ENCODE measurements around the gene KCNH6.

The KCNH6 gene

DNA sequence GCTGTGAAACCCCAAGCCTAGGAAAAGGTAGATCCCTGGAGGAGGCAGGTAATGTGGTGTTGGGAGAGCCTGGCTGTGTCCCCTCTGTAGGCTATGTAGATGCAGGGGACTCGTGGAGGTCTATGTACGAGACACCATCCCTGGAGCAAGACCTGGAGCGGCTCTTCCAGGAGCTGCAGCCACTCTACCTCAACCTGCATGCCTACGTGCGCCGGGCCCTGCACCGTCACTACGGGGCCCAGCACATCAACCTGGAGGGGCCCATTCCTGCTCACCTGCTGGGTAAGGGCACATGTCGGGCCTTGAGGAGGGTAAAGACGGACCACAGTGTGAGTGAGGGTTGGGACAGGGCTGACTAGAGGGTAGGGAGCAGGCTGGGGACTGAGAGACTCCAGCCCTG, 34.3 kb upstream of the KCNH6 start:
- no peak for DNase-seq (ENCODE audit: low spot score)

DNA sequence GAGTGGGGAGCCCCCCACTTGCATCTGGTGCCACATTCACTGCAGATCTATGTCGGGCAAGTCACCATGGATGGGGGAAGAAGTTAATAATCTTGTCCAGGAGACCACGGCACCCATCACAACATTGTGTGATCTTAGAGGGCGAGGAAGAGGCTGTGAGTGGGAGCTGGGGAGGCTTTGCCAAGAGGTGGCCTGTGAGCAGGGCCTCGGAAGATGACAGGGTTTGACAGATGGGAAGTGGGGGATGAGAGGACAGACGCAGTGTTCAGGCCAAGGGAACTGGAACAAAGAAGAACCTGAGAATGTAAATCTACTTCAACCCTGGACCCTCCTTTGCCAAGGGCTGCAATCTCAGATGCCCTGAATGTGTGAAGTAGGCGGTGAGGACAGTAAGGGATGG, 33.9 kb upstream of the KCNH6 start:
- no peak for DNase-seq (ENCODE audit: low spot score)

DNA sequence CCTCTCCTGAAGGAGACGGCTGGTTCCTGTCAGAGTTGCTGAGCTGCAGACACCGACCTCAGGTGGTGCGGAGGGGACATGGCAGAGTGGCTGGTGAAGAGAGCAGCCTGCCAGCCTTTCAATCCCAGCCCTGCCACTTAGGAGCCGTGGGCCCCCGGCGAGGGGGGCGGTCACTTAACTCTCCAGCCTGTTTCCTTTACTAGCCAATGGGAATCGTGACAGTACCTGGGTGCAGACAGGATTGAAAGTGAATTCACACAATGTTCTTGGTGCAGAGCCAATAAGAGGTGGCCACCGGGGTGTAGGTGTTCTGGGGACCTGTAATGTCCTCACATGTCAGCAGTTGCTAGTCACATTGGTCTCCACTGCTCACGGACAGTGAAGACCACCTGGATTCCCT, 32.8 kb upstream of the KCNH6 start:
- DNase-seq (ENCODE audit: low spot score) = no peak

DNA sequence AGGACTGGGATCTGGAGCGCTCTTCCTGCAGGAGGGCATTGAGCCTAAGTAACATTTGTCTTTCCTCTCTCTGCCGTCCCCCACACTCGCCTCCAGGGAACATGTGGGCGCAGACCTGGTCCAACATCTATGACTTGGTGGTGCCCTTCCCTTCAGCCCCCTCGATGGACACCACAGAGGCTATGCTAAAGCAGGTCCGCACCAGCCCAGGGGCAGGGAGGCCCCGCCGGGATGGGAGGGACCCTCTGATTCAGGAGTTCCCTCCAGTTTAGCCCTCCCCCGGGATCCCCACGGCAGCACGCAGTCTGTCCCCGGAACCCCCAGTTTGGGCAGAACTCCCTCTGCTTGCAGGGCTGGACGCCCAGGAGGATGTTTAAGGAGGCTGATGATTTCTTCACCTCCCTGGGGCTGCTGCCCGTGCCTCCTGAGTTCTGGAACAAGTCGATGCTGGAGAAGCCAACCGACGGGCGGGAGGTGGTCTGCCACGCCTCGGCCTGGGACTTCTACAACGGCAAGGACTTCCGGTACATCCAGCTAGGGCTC, 32.2 kb upstream of the KCNH6 start:
- DNase-seq (ENCODE audit: low spot score) = no peak

DNA sequence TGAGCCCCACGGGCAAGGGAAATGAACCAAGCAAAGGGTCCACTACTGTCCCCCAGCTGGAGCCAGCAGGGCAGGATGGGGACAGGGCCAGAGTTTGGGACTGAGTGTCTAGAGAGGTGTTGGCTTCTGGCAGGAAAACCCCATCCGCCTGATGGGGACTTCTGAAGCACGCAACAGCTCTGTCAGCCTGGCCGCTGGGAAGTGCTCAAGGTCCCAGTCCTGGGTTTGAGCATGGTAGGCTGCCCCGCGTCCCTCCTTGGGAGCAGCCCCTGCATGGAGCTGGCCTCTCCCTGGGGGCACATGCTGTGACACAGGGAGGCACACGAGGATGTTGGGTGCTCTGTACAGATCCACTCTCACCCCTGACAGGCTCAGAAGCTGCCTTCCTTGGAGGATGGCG, 31.7 kb upstream of the KCNH6 start:
- no peak for DNase-seq (ENCODE audit: low spot score)

DNA sequence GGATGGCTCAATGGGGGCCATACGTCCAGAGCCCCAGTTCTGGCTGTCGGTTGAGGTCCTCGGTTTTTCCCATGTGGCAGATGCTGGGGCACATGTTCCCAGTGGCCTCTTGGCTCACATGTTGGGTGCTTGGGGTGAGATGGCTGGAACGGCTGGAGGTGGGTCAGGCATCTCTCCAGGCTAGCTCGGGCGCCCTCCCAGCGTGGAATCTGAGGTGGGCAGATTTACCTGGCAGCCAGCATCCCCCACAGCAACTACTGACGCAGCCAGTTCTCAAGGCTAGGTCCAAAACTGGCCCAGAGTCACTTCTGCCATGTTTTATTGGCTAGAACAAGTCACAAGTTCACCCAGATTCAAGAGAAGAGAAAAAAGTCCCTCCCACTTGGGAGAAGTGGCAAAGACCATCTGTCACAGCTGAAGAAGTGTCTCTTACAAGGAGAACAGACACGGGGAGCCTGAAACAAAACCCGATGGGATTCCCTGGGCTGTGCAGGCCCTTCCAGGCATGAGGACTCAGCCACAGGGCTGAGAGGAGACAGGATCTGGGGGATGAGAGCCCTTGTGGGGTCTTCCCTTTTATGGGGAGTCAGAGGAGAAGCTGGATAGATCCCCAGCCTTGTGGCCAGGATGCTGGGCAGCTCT, 31.1 kb upstream of the KCNH6 start:
- no peak for DNase-seq (ENCODE audit: low spot score)

DNA sequence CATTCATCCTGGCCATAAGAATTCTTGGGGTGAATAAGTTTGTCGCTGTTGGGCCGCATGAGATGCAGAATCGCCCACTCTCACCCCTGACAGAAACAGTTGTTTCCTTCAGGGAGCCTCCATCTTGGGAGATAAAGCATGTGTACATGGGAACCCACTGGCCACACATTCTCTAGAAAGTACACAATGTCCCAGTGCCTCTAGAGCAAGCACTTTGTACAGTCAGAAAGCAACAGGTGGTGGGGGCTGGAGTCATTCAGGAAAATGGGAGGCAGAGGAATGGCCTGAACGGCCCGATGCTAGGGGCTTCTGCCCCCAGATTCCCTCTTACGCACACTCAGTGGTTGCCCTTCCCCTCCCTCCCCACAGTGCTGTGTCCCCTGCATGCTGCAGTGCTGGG, 30.2 kb upstream of the KCNH6 start:
- DNase-seq (ENCODE audit: low spot score) = no peak

DNA sequence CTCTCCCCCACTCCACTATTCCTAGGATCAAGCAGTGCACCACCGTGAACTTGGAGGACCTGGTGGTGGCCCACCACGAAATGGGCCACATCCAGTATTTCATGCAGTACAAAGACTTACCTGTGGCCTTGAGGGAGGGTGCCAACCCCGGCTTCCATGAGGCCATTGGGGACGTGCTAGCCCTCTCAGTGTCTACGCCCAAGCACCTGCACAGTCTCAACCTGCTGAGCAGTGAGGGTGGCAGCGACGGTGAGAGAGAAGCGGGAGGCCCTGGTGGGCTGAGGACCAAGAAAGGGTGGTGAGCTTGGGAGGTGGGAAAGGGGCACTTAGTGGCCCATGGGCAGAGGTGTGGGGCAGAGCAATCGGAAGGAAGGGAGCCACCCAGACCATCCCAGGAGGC, 29.7 kb upstream of the KCNH6 start:
- DNase-seq (ENCODE audit: low spot score) = no peak

DNA sequence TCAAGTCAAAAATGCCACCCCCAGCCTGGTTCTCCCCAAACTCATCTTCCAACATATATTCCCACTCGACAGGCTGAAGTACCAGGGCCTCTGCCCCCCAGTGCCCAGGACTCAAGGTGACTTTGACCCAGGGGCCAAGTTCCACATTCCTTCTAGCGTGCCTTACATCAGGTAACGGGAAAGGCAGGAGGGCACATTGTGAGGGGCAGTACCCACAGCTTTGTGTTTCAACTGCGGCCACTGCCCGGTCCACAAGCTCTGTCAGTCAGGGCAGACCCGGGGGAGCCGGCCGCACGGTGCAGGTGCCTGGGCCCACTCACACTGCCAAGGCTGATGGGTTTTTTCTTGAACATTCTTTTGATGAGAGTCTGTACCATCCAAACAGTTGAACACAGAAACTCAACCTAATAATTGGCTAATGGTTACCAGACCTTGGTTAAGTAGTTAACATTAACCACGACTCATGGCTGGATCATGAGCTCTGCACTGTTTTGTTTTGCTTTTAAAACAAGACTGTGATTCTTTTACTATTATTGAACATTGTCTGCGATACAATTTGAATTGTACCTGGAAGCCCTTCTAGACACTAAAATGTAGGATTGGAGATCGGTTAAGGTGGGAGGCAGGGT, 28.7 kb upstream of the KCNH6 start:
- DNase-seq (ENCODE audit: low spot score) = no peak

DNA sequence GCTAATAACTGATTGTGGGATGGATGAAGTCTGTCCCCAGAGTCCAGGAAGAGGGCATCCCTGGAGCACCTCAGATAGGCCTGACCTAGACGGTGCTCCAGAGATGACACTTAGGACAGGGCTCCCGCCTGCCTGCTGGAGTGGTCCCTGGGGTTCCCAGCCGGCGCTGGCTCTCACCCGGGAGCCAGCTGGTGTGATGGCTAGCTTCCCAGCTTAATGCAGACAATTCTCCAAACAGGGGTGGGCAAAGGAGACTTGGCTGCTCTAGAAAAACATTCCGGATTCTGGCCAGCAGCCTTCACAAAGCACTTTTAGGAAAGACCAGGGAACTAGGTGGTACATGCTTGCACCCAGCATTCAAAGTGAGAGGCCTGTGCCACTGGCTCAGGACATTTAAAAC, 27.7 kb upstream of the KCNH6 start:
- DNase-seq (ENCODE audit: low spot score) = no peak

DNA sequence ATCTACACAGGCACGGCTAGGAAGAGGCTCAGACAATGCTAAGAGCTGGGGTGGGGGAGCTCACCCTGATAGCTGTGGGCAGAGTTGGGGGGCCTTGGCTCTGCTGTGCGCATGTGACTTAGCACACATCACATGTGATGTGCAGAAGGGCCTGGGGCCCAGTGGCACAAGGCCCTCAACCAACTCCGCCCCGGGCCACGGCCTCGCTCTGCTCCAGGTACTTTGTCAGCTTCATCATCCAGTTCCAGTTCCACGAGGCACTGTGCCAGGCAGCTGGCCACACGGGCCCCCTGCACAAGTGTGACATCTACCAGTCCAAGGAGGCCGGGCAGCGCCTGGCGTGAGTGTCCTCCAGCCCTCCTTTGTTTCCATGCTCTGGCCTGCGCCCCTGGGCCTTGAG, 27.0 kb upstream of the KCNH6 start:
- DNase-seq (ENCODE audit: low spot score) = no peak

DNA sequence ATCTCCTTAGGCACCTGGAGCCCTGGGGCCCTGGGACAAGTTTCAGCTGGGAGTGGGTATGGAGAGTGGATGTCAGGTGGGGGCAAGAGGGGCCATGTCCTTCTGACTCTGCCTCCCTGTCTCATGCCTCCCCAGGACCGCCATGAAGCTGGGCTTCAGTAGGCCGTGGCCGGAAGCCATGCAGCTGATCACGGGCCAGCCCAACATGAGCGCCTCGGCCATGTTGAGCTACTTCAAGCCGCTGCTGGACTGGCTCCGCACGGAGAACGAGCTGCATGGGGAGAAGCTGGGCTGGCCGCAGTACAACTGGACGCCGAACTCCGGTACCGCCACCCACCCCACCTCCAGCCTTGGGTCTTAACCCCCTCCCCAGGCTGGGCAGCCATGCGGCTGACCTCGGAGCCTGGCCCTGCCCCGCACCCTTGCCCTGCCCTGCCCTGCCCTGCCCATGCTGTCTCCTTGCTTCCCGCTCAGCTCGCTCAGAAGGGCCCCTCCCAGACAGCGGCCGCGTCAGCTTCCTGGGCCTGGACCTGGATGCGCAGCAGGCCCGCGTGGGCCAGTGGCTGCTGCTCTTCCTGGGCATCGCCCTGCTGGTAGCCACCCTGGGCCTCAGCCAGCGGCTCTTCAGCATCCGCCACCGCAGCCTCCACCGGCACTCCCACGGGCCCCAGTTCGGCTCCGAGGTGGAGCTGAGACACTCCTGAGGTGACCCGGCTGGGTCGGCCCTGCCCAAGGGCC, 26.3 kb upstream of the KCNH6 start:
- no peak for DNase-seq (ENCODE audit: low spot score)

DNA sequence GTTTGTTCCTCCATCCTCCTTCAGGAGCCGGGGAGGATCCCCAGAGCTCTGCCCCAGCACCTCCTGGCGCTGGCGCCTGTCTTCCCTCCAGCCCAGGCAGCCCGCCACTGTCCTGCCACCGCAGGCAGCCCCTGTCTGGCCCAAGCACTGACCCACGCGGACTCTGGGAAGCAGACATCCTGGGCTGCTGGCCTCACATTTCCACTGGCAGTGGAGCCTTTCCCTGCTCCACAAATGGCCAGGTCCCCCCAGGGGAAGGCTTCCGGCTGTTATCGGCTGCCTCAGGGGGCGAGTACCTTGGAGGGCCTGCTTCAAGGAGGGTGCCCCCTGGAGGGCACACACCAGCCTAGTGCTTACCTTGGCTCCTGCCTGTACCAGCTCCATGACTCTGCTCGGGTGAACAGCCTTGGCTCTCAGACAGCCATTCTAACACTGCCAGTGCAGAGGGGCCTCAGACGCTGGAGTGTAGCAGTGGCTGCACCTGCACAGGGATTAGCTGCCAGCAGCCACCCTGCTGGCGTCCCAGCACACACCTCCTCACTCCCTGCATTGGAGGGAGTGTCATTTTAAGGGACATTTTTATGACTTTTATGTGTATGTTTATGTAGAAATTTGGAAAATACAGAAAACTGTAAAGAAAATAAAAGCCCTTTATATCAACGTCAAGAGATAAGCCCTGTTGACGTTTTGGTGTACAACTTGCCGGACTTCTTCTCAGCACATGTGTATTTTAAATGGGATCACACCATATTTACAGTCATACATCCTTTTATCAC, 25.3 kb upstream of the KCNH6 start:
- no peak for DNase-seq (ENCODE audit: low spot score)

DNA sequence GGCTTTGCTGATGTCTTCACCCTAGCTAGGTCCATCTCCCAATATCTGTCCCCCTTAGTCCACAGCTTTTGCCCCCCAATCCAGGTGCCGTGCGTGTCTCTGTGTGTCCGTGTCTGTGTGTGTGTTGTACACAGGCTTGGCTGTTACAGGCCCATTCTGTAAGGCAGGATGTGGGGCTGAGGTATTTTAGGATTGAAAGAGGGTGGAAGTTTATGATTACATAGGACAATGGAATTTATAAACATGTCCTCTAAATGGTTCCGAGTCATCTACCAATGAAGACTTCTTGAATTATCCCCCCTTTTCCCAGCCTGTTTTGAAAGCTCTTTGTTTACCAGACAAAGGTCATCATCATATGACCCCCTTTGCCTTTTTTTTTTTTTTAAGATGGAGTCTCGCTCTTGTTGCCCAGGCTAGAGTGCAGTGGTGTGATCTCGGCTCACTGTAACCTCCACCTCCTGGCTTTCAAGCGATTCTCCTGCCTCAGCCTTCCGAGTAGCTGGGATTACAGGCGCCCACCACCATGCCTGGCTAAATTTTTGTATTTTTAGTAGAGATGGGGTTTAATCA, 24.4 kb upstream of the KCNH6 start:
- DNase-seq (ENCODE audit: low spot score) = no peak

DNA sequence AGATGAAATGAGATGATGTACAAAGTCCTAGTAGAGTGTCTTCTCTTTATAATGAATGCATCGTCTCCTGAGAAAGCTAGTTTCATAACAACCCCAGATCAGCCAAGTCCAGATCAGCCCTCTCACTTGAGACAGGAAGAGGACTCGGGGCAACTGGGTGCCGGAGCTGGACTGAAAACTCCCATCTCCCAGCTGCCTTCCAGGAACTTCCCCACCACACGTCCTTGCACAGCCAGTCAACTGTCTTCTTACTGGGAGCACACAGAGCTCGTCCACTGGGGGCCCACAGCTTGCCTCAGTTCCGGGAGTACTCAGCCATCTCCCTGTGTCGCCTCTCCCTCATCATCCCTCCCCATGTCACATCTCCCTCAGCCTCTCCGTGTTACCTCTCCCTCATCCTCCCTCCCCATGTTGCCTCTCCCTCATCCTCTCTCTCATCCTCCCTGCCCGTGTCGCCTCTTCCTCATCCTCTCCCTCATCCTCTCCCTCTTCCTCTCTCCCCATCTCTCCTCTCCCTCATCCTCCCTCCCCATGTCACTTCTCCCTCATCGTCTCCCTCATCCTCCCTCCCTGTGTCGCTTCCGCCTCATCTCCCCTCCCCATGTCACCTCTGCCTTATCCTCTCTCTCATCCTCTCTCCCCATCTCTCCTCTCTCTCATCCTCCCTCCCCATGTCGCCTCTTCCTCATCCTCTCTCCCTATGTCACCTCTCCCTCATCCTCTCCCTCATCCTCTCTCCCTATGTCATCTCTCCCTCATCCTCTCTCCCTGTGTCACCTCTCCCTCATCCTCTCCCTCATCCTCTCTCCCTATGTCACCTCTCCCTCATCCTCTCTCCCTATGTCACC, 22.4 kb upstream of the KCNH6 start:
- no peak for DNase-seq (ENCODE audit: low spot score)

DNA sequence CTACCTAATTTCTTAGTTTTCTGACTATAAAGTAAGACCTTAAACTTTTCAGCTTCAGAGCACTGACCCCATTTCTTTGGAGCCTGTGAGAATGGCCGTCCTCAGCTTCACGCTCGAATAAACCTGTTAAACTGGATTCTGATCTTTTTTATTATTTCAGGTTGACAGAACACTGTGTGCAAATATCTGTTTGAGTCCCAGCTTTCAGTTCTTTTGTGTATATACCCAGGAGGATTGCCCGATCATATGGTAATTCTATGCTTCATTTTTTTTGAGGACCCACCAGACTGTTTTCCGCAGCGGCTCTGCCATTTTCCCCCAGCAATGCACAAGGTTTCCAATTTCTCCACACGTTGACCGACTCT, 19.8 kb upstream of the KCNH6 start:
- no peak for DNase-seq (ENCODE audit: low spot score)

DNA sequence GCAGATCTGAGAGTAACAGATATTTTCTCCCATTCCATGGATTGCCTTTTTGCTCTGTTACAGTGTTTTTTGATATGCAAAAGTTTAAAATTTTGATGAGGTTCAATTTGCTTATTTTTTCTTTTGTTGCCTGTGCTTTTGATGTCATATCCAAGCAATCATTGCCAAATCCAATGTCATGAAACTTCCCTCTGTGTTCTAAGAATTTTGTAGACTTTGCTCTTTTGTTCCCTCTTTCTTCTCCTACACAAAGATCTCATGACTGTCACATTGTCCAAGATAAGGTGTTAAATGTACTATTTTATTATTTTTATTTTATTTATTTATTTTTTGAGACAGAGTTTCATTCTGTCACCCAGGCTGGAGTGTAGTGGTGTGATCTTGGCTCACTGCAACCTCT, 18.9 kb upstream of the KCNH6 start:
- DNase-seq (ENCODE audit: low spot score) = no peak

DNA sequence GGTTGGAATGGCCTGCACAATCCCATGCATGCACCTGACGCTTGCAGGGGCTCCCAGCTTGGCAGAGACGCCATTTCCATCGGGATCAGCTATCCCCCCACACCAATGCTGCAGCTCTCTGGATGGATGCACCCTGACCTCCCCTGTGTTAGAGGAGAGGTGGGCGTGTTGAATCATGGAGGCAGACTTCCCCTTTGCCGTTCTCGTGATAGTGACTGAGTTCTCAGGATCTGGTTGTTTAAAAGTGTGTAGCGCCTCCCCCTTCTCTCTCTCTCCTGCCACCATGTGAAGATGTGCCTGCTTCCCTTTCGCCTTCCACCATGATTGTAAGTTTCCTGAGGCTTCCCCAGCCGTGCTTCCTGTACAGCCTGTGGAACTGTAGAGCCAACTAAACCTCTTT, 17.8 kb upstream of the KCNH6 start:
- no peak for DNase-seq (ENCODE audit: low spot score)

DNA sequence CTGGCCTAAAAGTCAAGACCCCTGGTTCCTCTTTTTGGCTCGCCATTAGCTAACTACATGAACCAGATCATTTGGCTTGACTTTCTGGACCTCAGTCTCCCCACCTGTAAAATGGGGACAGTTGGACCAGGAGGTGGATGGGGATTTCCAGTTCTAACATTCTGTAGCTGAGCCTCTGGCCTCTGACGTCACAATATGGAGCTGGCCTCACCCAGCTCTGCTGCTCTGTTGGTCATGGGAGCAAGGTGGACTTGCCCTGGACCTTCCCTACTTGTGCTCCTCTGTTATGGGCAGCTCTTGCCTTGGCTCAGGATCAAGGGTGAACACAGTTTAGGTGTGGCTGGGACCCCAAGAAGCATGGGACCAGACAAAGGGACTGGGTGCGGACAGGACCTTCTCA, 16.5 kb upstream of the KCNH6 start:
- DNase-seq (ENCODE audit: low spot score) = no peak

DNA sequence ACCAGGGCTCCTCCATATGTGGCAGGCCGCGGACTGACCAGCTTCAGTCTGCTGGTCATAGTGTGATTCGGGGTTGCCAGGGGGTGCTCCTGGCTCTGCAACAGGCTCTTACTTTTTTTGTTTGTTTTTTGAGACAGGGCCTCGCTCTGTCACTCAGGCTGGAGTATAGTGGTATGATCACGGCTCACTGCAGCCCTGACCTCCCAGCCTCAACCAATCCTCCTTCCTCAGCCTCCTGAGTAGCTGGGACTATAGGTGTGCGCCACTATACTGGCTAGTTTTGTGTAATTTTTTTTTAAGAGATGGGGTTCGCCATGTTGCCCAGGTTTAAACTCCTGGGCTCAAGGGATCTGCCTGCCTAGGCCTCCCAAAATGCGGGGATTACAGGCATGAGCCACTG, 11.8 kb upstream of the KCNH6 start:
- DNase-seq (ENCODE audit: low spot score) = no peak

DNA sequence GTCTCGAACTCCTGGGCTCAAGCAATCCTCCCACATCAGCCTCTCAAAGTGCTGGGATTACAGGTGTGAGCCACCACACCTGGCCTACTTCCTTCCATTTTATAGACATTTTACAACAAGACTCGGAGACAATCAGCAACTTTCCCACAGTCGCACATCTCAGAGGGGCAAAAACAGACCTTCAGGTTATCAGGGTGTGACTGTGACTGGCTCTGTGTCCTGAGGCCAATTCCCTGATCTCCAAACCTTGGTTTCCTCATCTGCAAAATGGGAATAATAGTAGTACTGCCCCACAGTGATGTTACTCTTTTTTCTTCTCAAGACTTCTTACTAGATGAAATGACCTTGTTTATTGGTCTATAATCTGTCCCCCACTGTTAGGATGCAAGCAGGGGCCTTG, 10.8 kb upstream of the KCNH6 start:
- DNase-seq (ENCODE audit: low spot score) = no peak

Measured in COLO829 (cell line).